Measurements from ENCODE around the gene SYAP1.
"Not testable (repeated sequence)": the region's sequence is repeated elsewhere in the genome, so short reads cannot be mapped to it uniquely, and the experiment has no call there.

DNA sequence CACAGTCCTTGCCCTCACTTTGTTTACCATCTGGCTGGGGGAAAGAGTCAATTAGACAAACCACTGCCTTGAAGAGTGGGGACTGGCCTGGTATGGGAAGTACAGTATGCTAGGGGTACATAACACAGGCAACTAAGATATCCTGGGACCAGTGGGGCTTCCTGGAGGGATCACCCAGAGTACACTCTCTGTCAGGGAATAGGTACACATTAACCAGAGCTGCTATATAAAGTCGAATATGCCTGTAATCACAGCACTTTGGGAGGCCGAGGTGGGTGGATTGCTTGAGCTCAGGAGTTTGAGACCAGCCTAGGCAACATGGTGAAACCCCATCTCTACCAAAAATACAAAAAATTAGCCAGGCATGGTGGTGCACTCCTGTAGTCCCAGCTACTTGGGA lies 60.4 kb downstream of the SYAP1 start:
- not testable (repeated sequence) for TF ChIP-seq POLR2A (IDR thresholded peaks at IDR 0.05; ENCODE audit: low read depth, low read length); POLR2AphosphoS5 (IDR thresholded peaks at IDR 0.05; ENCODE audit: low read depth, low read length); TAF1 (IDR thresholded peaks at IDR 0.05; ENCODE audit: borderline replicate concordance, low read depth, low read length)
